Body of pancreas (tissue), 4 donors: ENCODE data around the gene NR3C2.

Experiments
- CTCF ChIP-seq, 7 experiments: fragments of 450-650 bp in 4 of 7; fragments of 200-600 bp in 3 of 7; sonication (generic) in 3 of 7; IDR thresholded peaks; one replicate each; pipeline ENCODE4 v1.5.1; 2016 to 2019; ENCODE audit warnings: antibody characterized with exemption in 7 of 7
- POLR2A ChIP-seq, 3 donors: fragments of 450-650 bp; IDR thresholded peaks; one replicate each; pipeline ENCODE4 v1.6.1; 2016; ENCODE audit warnings: antibody characterized with exemption in 3 of 3, mild to moderate bottlenecking in 2 of 3

- no peak for TF ChIP-seq CTCF (IDR thresholded peaks at IDR 0.05)
- TF ChIP-seq POLR2A (IDR thresholded peaks at IDR 0.05), result no peak
These were observed 142.9 kb downstream of the NR3C2 start for GRCh38 chr4:148299337-148299736.
